Caco-2 (cell line): ENCODE results near the gene DYNLT3. TPM values are rescaled to one million over a fixed set of nuclear protein-coding genes. Genes with fewer than 3 reads are reported as not detected.

Experiments used
- BruUV-seq: library from RNA; stranded (reverse); fragments of 400-500 nt; replicated peaks from 2 replicates; lab custom pipeline; 2021; lab: Mats Ljungman, UMichigan
- CTCF ChIA-PET: fragments of 300-600 bp; sonication (Branson Sonifier 250); formaldehyde crosslinking; loops from one replicate; lab custom pipeline; 2022; ENCODE audit warnings: antibody characterized with exemption; lab: Charles Lee
- POLR2A ChIA-PET: fragments of 300-600 bp; sonication (Branson Sonifier 250); formaldehyde crosslinking; loops from one replicate; lab custom pipeline; 2022; ENCODE audit warnings: antibody characterized with exemption; lab: Charles Lee
- DNase-seq, 2 experiments: peaks; one replicate each; pipeline versions ENCODE4 v3.0.0 to v3.0.0-alpha.2; 2020 to 2022
- H3K27me3 ChIP-seq: replicated peaks from 2 replicates; pipeline ENCODE4 v1.6.0; 2011; ENCODE audit warnings: low read length; ENCODE audit not compliant: control insufficient read depth, insufficient read depth
- H3K36me3 ChIP-seq: 2 replicates; pipeline ENCODE4 v1.5.1; 2011; ENCODE audit warnings: low read length; ENCODE audit not compliant: control insufficient read depth, insufficient read depth
- H3K4me1 ChIP-seq: fragments of 250-450 bp; sonication (Bioruptor Pico); 2 replicates; pipeline ENCODE4 v1.5.1; 2020; ENCODE audit warnings: mild to moderate bottlenecking
- H3K4me3 ChIP-seq: 2 replicates; pipeline ENCODE4 v1.5.1; 2011; ENCODE audit warnings: low read depth, mild to moderate bottlenecking, control low read depth, low read length
- H3K9me3 ChIP-seq: fragments of 250-450 bp; sonication (Bioruptor Pico); 2 replicates; pipeline ENCODE4 v1.5.1; 2020; ENCODE audit warnings: mild to moderate bottlenecking, moderate library complexity
- H3K27ac Mint-ChIP-seq: one replicate; pipeline ENCODE4 v1.8.0; 2022; ENCODE audit warnings: mixed read lengths; ENCODE audit not compliant: unreplicated experiment
- H3K27me3 Mint-ChIP-seq: one replicate; pipeline ENCODE4 v1.8.0; 2022; ENCODE audit warnings: mixed read lengths; ENCODE audit not compliant: insufficient read depth, unreplicated experiment
- H3K36me3 Mint-ChIP-seq: one replicate; pipeline ENCODE4 v1.8.0; 2022; ENCODE audit warnings: mild to moderate bottlenecking, mixed read lengths; ENCODE audit not compliant: insufficient read depth, unreplicated experiment
- H3K4me1 Mint-ChIP-seq: one replicate; pipeline ENCODE4 v1.8.0; 2022; ENCODE audit warnings: low read depth, mixed read lengths; ENCODE audit not compliant: unreplicated experiment
- H3K4me3 Mint-ChIP-seq: one replicate; pipeline ENCODE4 v1.8.0; 2022; ENCODE audit warnings: mild to moderate bottlenecking, moderate library complexity, mixed read lengths; ENCODE audit not compliant: unreplicated experiment
- H3K9me3 Mint-ChIP-seq: one replicate; pipeline ENCODE4 v1.8.0; 2022; ENCODE audit warnings: mixed read lengths; ENCODE audit not compliant: unreplicated experiment
- intact Hi-C: fragments of 100-400 bp; cut with micrococcal nuclease; formaldehyde crosslinking; loops from one replicate; pipeline ENCODE4 v1.10.0; 2022; ENCODE audit not compliant: unreplicated experiment
- total RNA-seq: library from RNA; stranded (reverse); gene quantifications from 2 replicates; pipeline ENCODE4 v1.2.3, GENCODE V29; 2022
- TF ChIP-seq, protein P1 (sequence below), 2 experiments: fragments of 200-600 bp in 1 of 2; IDR thresholded peaks; 1 replicate in 1 of 2; 2 replicates in 1 of 2; pipeline versions ENCODE4 v1.5.1 to v1.8.0; 2011 to 2022; ENCODE audit warnings: antibody characterized with exemption in 1 of 2, control low read depth in 1 of 2, inconsistent platforms in 1 of 2, low read depth in 1 of 2, low read length in 1 of 2, mild to moderate bottlenecking in 1 of 2, moderate library complexity in 1 of 2; ENCODE audit not compliant: insufficient read depth in 1 of 2, severe bottlenecking in 1 of 2, unreplicated experiment in 1 of 2

DYNLT3 gene
- total RNA-seq, 1 experiment from 2014 or later: 26.9 TPM

DNA sequence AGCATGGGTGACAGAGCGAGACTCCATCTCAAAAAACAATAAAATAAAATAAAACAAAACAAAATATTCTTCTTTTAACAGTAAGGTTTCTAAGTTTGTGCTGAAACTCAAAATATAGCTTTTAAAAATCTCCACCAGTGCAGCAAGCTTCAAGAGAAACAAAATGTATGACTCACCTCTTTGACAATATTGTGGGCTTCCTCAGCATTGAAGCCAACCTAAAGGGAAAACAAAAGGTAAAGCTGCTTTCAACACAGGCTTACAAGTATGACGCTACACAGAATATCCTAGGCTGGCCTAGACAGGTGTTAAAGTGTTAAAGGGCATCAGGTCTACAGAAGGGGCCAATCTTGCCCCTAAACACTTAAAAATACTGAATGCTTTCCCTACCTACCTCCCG is 1.2 kb downstream of the DYNLT3 start:
- H3K27me3 ChIP-seq: no peaks in the 10 kb centered on the region
- BruUV-seq: no TSS peak
- H3K4me1 ChIP-seq: peaks cover 6% of the 10 kb centered on the region; the same call in 1 of the 2 replicates
- ChIA-PET CTCF (no interaction called here), POLR2A (interaction anchor here (0.5 kb wide), 1 partner anchor 220 kb away, joined by 4 read pairs; no protein-coding TSS in a partner anchor)
- no peaks in the 10 kb centered on the region for H3K36me3 ChIP-seq
- Mint-ChIP-seq H3K9me3 (no peaks in the 10 kb centered on the region), H3K27ac (no peak overlapping the region), H3K4me3 (peak overlapping the region; percentile 70), H3K36me3 (peaks cover 7% of the 10 kb centered on the region), H3K27me3 (no peaks in the 10 kb centered on the region), H3K4me1 (no peaks in the 10 kb centered on the region)
- intact Hi-C loops: loop anchor here (5.0 kb wide), 1 partner anchor 61 kb away; no protein-coding TSS in a partner anchor
- peak overlapping the region; percentile 87 for H3K4me3 ChIP-seq
- TF ChIP-seq, protein P1, sequence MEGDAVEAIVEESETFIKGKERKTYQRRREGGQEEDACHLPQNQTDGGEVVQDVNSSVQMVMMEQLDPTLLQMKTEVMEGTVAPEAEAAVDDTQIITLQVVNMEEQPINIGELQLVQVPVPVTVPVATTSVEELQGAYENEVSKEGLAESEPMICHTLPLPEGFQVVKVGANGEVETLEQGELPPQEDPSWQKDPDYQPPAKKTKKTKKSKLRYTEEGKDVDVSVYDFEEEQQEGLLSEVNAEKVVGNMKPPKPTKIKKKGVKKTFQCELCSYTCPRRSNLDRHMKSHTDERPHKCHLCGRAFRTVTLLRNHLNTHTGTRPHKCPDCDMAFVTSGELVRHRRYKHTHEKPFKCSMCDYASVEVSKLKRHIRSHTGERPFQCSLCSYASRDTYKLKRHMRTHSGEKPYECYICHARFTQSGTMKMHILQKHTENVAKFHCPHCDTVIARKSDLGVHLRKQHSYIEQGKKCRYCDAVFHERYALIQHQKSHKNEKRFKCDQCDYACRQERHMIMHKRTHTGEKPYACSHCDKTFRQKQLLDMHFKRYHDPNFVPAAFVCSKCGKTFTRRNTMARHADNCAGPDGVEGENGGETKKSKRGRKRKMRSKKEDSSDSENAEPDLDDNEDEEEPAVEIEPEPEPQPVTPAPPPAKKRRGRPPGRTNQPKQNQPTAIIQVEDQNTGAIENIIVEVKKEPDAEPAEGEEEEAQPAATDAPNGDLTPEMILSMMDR (IDR thresholded peaks at IDR 0.05; ENCODE audit: insufficient read depth in 1 of 2, low read depth in 1 of 2, low read length in 1 of 2, severe bottlenecking in 1 of 2, unreplicated experiment in 1 of 2): no peak
- no peak for DNase-seq
- H3K9me3 ChIP-seq: no peaks in the 10 kb centered on the region

DNA sequence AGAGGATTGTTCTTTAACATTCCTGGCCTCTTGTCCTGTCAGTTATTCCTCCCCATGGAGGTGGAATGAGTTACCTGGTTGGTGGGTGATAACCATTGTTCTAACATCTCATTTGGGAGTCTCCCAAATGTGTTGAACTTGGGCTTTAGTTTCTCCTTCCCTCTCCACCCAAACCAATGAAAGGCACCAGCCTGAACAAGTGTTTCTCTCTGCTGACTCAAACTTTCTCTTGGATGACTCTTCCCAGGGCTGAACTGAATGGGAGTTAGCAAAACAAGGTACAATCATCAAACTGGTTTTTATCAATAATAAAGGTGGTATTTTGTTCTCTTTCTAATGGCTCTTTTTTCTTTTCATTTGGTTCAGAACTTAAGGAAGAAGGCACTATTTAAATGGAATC is 2.7 kb downstream of the DYNLT3 start:
- no peak for DNase-seq
- intact Hi-C loops: loop anchor here (5.0 kb wide), 1 partner anchor 63 kb away; no protein-coding TSS in a partner anchor
- TF ChIP-seq, protein P1 (IDR thresholded peaks at IDR 0.05; ENCODE audit: insufficient read depth in 1 of 2, low read depth in 1 of 2, low read length in 1 of 2, severe bottlenecking in 1 of 2, unreplicated experiment in 1 of 2): no peak
- CTCF ChIA-PET: no interaction called here
- no peak overlapping the region for H3K27ac Mint-ChIP-seq
- H3K36me3 ChIP-seq: no peaks in the 10 kb centered on the region
- BruUV-seq: no TSS peak
- H3K4me1 Mint-ChIP-seq: no peaks in the 10 kb centered on the region
- H3K9me3 Mint-ChIP-seq: no peaks in the 10 kb centered on the region
- POLR2A ChIA-PET: no interaction called here
- no peak overlapping the region for H3K4me3 ChIP-seq
- no peaks in the 10 kb centered on the region for H3K27me3 Mint-ChIP-seq
- peaks cover 11% of the 10 kb centered on the region for H3K36me3 Mint-ChIP-seq
- H3K27me3 ChIP-seq: no peaks in the 10 kb centered on the region
- no peak overlapping the region for H3K4me3 Mint-ChIP-seq
- no peaks in the 10 kb centered on the region for H3K9me3 ChIP-seq
- H3K4me1 ChIP-seq: peaks cover 6% of the 10 kb centered on the region; the same call in 1 of the 2 replicates

DNA sequence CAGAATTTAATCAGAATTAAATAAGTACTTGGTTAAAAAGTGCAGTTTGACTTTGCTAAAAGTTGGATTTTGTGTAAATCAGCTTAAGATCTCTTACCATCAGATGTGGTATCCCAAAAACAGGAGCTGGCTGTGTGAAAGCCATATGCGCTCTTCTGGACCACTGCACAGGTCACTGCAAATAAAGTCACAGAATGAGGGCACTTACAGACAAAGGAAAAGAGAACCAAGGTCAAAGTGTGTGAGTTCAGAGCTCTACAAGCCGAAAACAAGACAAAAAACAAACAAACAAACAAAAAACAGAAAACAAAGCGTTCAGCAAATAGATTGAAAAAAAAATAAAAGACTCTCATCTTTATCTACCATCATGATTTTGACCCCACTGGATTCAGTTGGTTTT is 6.4 kb downstream of the DYNLT3 start:
- intact Hi-C loops: no loop called here
- Mint-ChIP-seq H3K27ac (no peak overlapping the region), H3K4me3 (no peak overlapping the region), H3K4me1 (no peaks in the 10 kb centered on the region), H3K27me3 (no peaks in the 10 kb centered on the region), H3K36me3 (peaks cover 5% of the 10 kb centered on the region), H3K9me3 (no peaks in the 10 kb centered on the region)
- no peaks in the 10 kb centered on the region for H3K9me3 ChIP-seq
- TF ChIP-seq, protein P1 (IDR thresholded peaks at IDR 0.05; ENCODE audit: insufficient read depth in 1 of 2, low read depth in 1 of 2, low read length in 1 of 2, severe bottlenecking in 1 of 2, unreplicated experiment in 1 of 2): no peak
- no peak overlapping the region for H3K4me3 ChIP-seq
- H3K36me3 ChIP-seq: no peaks in the 10 kb centered on the region
- H3K27me3 ChIP-seq: no peaks in the 10 kb centered on the region
- ChIA-PET POLR2A (no interaction called here), CTCF (no interaction called here)
- H3K4me1 ChIP-seq: no peaks in the 10 kb centered on the region
- no peak for DNase-seq
- BruUV-seq: no TSS peak
